ENCODE results near the gene CTCFL.

The CTCFL gene

DNA sequence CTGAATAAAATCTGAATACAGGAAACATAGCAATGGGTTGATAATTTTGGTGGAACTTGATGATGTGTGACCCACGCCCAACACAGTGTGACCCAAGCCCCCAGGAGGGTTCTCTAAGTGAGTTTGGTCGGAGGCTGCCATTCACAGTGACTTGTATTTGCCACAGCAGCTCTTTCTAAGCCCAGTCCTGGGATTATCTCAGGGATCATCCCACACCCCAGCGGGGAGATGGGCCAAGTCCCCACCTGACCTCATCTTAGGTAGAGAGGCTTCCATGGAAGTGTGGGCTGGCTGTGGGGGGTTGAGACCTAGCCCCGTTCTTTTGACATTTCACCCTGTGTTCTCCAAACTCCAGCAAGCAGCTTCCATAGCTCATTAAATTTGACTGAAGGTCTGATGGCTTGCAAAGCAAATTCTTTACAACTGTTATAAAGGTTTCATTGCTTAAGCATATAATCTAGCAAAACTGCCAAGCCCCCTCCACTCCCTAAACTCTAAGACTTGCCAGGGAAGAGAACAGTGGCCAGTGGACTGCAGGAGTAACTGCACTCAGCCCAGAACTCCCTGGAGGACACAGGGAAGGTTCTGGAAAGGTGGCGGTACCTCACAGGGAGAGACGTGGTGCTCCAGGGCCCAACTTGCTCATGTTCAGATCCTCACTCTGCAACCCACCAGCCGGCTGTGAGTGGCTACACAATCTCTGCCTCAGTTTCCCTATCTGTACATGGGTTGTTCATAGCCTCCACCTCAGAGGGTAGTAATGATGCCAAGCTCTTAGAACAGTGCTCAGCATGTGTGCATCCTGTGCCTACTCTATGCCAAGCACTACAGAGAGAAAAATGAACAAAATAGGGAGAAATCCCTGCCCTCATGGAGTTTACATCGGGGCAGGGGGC, 35.0 kb upstream of the CTCFL start:
- no peak for DNase-seq (ENCODE audit: low read depth)

DNA sequence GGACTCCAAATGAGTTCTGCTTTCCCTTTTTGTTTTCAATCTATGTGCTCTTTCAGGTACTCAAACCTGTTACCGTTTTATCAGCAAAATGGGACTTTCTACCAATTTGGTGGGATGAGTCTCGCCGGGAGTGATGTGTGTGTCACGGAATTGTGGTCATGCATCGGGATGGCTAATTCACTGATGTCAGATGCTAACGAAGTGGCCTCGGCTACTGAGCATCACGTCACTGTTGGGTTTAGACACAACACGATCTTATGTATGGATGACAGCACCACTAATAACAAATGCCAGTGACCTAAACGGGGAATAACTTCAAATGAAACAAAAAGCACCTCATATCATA, 34.3 kb upstream of the CTCFL start:
- DNase-seq (ENCODE audit: low read depth) = no peak

- no peak for DNase-seq (ENCODE audit: low read depth)
These were observed 33.8 kb upstream of the CTCFL start for GRCh38 chr20:57558614-57559288.

DNA sequence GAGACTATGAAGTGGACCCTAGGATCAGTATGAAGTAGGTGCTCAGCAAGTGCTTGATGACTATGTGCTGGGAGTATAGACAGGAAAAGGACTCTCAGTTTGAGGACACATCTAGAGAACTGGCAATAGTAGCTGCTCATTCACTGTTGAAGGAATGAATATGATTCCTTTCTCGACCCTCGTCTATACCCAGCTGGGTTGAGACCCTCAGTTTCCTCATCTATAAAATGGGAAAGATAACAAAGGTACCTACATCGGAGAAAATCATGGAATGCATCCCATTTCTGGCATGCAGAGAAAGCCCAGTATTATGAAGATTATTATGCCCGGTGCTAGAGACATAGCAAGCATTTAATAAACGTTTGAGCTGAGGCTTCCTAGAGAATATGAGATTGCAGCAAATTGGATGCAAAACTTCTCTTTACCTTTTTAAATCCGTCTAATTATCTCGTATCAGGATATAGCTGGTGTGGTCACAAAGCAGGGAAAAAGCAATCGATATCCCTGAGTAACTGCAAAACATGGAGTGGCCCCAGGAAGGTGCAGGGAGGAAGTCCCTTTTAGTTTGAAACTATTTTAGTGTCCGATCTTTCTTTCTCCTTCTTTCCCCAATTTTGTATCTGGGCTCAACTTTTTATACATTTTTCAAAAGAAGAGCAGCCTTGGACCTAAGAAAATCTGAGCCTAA, 33.1 kb upstream of the CTCFL start:
- no peak for DNase-seq (ENCODE audit: low read depth)

- DNase-seq (ENCODE audit: low read depth) = no peak
These were observed 32.0 kb upstream of the CTCFL start for GRCh38 chr20:57556980-57557274.

DNA sequence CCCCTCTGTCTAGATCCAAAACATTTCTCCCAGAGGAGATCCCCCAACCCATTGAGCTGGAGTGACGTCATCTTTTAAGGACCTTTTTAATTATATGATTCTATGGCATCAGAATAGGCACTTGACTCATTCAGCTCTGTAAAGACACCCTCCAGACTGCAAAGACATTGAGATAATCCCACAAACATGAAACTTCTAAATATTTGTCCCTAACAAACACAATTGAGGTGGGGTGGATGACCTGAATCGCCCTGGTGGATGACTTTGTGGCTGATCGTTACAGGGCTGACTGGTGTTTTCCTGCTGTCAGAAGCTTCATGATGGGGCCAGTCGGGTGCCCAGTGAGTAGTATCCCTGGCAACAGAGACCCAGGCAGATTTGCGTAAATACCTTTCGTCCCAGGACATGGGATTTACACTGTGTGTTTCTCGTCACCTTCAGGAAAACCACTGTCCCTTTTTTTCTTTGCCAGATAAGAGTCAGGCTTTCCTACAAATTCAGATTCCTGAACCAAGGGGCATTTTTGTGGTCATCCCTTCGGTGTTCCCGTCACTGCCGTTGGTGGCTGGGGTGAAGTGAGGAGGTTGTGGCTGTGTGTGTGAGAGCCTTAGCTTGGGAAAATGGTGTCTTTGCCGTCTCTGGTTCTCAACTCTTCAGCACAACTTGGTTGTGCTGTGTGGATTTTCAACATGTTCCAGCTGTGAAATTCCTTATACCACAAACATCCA, 30.7 kb upstream of the CTCFL start:
- DNase-seq (ENCODE audit: low read depth) = no peak

- DNase-seq (ENCODE audit: low read depth) = no peak
These were observed 28.6 kb upstream of the CTCFL start for GRCh38 chr20:57553376-57554018.

DNA sequence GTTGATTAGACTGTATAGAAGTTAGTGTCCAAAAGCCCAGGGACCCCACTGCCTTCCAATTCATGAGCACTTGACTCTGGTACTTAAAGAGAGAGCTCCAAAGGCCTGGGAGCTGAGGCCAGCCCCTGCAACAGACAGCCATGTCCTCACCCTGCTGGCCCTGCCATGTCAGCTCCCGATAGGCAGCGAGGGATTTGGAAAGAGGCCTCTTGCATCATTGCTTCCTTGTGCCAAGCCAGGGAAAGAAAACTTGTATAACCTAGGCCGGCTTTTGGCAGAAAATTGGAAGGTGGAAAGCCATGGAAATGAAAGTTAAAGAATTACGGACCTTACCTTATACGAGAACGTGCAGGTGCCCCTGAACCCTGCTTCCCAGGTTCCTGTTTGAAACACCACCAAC, 27.5 kb upstream of the CTCFL start:
- no peak for DNase-seq (ENCODE audit: low read depth)

GRCh38 chr20:57548177-57549058, 23.5 kb upstream of the CTCFL start:
- DNase-seq (ENCODE audit: low read depth) = no peak

DNA sequence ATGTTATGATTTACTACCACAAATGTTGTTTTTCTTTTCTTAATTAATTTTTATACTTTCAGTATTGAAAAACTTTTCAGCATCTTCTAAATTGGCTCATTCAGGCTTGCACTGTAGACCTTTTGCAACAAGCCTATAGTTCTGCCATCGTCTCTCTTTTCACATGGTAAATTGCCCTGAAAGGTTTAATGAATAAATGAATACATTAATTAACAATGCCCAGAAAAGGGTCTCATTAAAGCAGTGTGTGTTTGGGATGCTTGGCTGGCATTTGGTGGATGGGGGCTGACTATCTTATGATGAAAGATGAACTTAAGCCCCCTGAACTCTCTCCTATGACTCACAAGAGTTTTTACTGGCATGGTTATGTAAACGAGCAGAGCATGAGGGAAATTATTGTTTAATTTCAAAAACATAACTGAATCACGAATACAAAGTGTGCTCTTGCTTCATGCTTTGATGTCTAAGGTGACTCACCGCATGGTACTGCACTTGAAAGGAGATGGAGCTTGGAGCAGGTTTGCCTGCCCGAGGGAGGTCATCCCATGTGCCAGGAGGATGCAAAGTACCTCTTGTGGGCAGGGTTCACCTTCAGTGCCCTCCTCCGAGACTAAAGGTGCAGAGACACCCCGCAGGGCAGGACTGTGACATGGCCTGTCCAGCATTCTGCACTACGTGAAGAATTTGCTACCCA, 22.2 kb upstream of the CTCFL start:
- no peak for DNase-seq (ENCODE audit: low read depth)

DNA sequence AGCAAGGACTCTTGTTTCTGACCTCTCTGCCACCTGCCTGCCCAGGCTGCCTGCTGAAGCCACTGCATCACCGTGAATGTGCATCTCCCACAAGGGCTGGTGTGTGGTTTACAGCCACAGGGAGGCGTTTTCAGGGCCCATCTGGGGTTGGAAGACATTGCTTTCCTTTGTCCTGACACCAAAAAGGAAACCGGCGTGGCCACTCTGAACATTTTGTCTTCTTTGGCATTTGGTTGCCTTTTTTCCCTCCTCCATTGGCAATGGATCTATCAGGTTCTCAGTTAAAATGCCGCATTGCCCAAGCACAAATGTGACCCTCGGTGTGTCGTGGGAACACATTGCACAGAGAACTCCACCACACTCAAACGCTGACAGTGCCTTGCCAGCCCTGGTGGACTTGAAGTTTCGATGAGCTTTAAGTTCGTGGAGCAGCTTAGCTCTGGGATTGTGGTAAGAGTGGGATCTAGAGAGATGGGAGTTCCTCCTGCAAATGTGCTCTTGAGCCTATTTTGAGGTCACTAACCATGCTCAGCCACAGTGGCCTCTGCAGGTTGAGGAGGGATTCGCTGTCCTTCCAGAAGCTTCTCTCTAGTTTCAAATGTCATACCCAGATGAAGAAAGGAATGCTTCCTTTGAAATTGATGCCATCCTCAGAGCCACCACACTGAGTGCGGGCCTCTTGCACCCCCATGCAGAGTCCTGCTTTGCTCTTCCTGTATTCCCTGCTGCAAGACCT, 21.2 kb upstream of the CTCFL start:
- no peak for DNase-seq (ENCODE audit: low read depth)

GRCh38 chr20:57544838-57545564, 20.1 kb upstream of the CTCFL start:
- DNase-seq (ENCODE audit: low read depth) = no peak

GRCh38 chr20:57543754-57544153, 18.8 kb upstream of the CTCFL start:
- no peak for DNase-seq (ENCODE audit: low read depth)

GRCh38 chr20:57540890-57541580, 16.1 kb upstream of the CTCFL start:
- no peak for DNase-seq (ENCODE audit: low read depth)

DNA sequence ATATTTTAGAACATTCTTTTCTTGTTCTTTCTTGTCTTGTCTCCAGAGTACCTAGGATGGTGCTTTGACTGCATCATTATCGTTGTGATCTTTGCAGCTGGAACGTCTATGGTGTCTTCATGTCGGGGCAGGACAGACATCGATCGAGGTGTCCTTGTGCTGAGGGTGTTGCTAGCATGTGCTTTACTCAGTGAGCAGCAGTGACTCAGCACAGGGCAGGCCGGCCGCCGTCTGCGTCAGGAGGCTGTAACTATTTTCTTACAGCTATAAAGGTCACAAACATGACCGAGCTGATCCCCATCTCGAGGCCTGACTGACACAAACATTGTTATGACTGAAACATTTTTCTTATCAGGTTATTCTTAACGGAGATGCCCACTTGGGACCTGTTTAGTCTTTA, 14.9 kb upstream of the CTCFL start:
- DNase-seq (ENCODE audit: low read depth) = no peak

- no peak for DNase-seq (ENCODE audit: low read depth)
These were observed 12.9 kb upstream of the CTCFL start for GRCh38 chr20:57537822-57538221.

GRCh38 chr20:57536771-57537724, 12.1 kb upstream of the CTCFL start:
- DNase-seq (ENCODE audit: low read depth) = no peak

All from GM04504 (cell line).